Endothelial cell of umbilical vein (primary cell): ENCODE results near the gene RACGAP1.

Experiments used
- MAX ChIP-seq: IDR thresholded peaks from 2 replicates; pipeline ENCODE4 v1.6.1; 2011; ENCODE audit not compliant: insufficient read depth, insufficient read length
- POLR2A ChIP-seq: IDR thresholded peaks from 2 replicates; pipeline ENCODE4 v1.6.1; 2012; ENCODE audit warnings: low read depth, mild to moderate bottlenecking, control low read depth, low read length
- POLR2AphosphoS5 ChIP-seq: IDR thresholded peaks from 2 replicates; pipeline ENCODE4 v1.6.1; 2012; ENCODE audit warnings: low read depth, mild to moderate bottlenecking, control low read depth, low read length, moderate library complexity; ENCODE audit not compliant: insufficient read depth

- TF ChIP-seq POLR2A: no peak
- no peak for TF ChIP-seq POLR2AphosphoS5
- TF ChIP-seq MAX: no peak
Observed at GRCh38 chr12:49968471-49968870, 56.8 kb downstream of the RACGAP1 start.
